IMR-90 (cell line): ENCODE measurements around the gene ST6GALNAC4. TPM values are rescaled to one million over a fixed set of nuclear protein-coding genes. Genes with fewer than 3 reads are reported as not detected.

Experiments used
- ATAC-seq: fragments of 200-7000 bp; cut with Tn5 transposase; 2 replicates; pipeline ENCODE4 v1.9.1; 2020; ENCODE audit warnings: low read depth, mild to moderate bottlenecking, moderate library complexity
- BruUV-seq: library from RNA; stranded (reverse); fragments of 400-500 nt; replicated peaks from 2 replicates; lab custom pipeline; 2021; lab: Mats Ljungman, UMichigan
- CTCF ChIA-PET: fragments of 300-600 bp; formaldehyde crosslinking; extraction: SDS; loops from one replicate; lab custom pipeline; 2021; ENCODE audit warnings: antibody characterized with exemption; lab: Yijun Ruan, JAX
- POLR2A ChIA-PET: fragments of 300-600 bp; sonication (Branson Sonifier 250); formaldehyde crosslinking; loops from one replicate; lab custom pipeline; 2022; ENCODE audit warnings: antibody characterized with exemption; ENCODE audit not compliant: unreplicated experiment; lab: Charles Lee
- DNase-seq: peaks from one replicate; pipeline ENCODE4 v3.0.0; 2013
- H2AFZ ChIP-seq: replicated peaks from 2 replicates; pipeline ENCODE3; 2013; ENCODE audit warnings: low read length, mild to moderate bottlenecking; ENCODE audit not compliant: poor library complexity
- H2AK5ac ChIP-seq: 2 replicates; pipeline ENCODE4 v1.6.1; 2013; ENCODE audit warnings: low read depth, low read length, inconsistent platforms
- H2AK9ac ChIP-seq: replicated peaks from 2 replicates; pipeline ENCODE3; 2013; ENCODE audit warnings: mild to moderate bottlenecking, low read depth, low read length, moderate library complexity; ENCODE audit not compliant: poor library complexity
- H2BK120ac ChIP-seq: 2 replicates; pipeline ENCODE4 v1.6.1; 2013; ENCODE audit warnings: low read depth, low read length, inconsistent platforms
- H2BK15ac ChIP-seq: 3 replicates; pipeline ENCODE4 v1.6.1; 2013; ENCODE audit warnings: low read depth, low read length, inconsistent platforms
- H2BK20ac ChIP-seq: 2 replicates; pipeline ENCODE4 v1.6.1; 2013; ENCODE audit warnings: low read depth, mild to moderate bottlenecking, inconsistent platforms, low read length, moderate library complexity
- H2BK5ac ChIP-seq: 2 replicates; pipeline ENCODE4 v1.6.1; 2013; ENCODE audit warnings: mild to moderate bottlenecking, low read depth, low read length, inconsistent platforms; ENCODE audit not compliant: poor library complexity, severe bottlenecking
- H3K14ac ChIP-seq: replicated peaks from 2 replicates; pipeline ENCODE4 v1.6.1; 2013; ENCODE audit warnings: low read depth, low read length, inconsistent platforms
- H3K18ac ChIP-seq: 2 replicates; pipeline ENCODE4 v1.6.1; 2013; ENCODE audit warnings: low read depth, low read length, control low read depth
- H3K23ac ChIP-seq: 2 replicates; pipeline ENCODE4 v1.6.1; 2013; ENCODE audit warnings: low read depth, low read length, inconsistent platforms
- H3K27ac ChIP-seq: 2 replicates; pipeline ENCODE4 v1.5.1; 2013; ENCODE audit warnings: mild to moderate bottlenecking, control low read depth, low read length; ENCODE audit not compliant: insufficient read depth
- H3K27me3 ChIP-seq: 2 replicates; pipeline ENCODE4 v1.6.1; 2013; ENCODE audit warnings: low read length; ENCODE audit not compliant: control insufficient read depth, insufficient read depth
- H3K36me3 ChIP-seq: 2 replicates; pipeline ENCODE4 v1.6.1; 2013; ENCODE audit warnings: low read length, mixed read lengths; ENCODE audit not compliant: control insufficient read depth, insufficient read depth
- H3K4ac ChIP-seq: 2 replicates; pipeline ENCODE4 v1.6.1; 2013; ENCODE audit warnings: low read depth, low read length, inconsistent platforms
- H3K4me1 ChIP-seq: 2 replicates; pipeline ENCODE4 v1.6.1; 2013; ENCODE audit warnings: low read length, mixed read lengths; ENCODE audit not compliant: control insufficient read depth, insufficient read depth
- H3K4me2 ChIP-seq: 2 replicates; pipeline ENCODE4 v1.6.1; 2013; ENCODE audit warnings: low read depth, mild to moderate bottlenecking, control low read depth, low read length, moderate library complexity
- H3K4me3 ChIP-seq: 2 replicates; pipeline ENCODE4 v1.5.1; 2013; ENCODE audit warnings: low read depth, mild to moderate bottlenecking, control low read depth, low read length, moderate library complexity; ENCODE audit not compliant: insufficient read depth
- H3K56ac ChIP-seq: 2 replicates; pipeline ENCODE4 v1.6.1; 2013; ENCODE audit warnings: low read length, inconsistent platforms; ENCODE audit not compliant: insufficient read depth; ENCODE audit errors: extremely low read depth
- H3K79me1 ChIP-seq, 2 experiments: 2 replicates each; pipeline ENCODE4 v1.6.1; 2013; ENCODE audit warnings: low read length in 2 of 2, inconsistent platforms in 1 of 2, low read depth in 1 of 2
- H3K9ac ChIP-seq: 2 replicates; pipeline ENCODE4 v1.6.1; 2013; ENCODE audit warnings: low read depth, low read length, control low read depth
- H3K9me1 ChIP-seq: 2 replicates; pipeline ENCODE4 v1.6.1; 2013; ENCODE audit warnings: low read length, inconsistent platforms; ENCODE audit not compliant: insufficient read depth
- H3K9me3 ChIP-seq: 2 replicates; pipeline ENCODE4 v1.6.1; 2013; ENCODE audit warnings: low read length; ENCODE audit not compliant: control insufficient read depth, insufficient read depth
- H4K20me1 ChIP-seq: 2 replicates; pipeline ENCODE4 v1.6.1; 2013; ENCODE audit warnings: low read length, inconsistent platforms; ENCODE audit not compliant: insufficient read depth
- H4K5ac ChIP-seq: 2 replicates; pipeline ENCODE4 v1.6.1; 2013; ENCODE audit warnings: mild to moderate bottlenecking, low read depth, low read length, control low read depth
- H4K8ac ChIP-seq, 2 experiments: 2 replicates each; pipeline ENCODE4 v1.6.1; 2013; ENCODE audit warnings: low read depth in 2 of 2, low read length in 2 of 2, control low read depth in 1 of 2, inconsistent platforms in 1 of 2
- H4K91ac ChIP-seq: 2 replicates; pipeline ENCODE4 v1.6.1; 2013; ENCODE audit warnings: low read depth, low read length, inconsistent platforms; ENCODE audit not compliant: insufficient read depth
- MAZ ChIP-seq: IDR thresholded peaks from 2 replicates; pipeline ENCODE4 v1.6.1; 2012; ENCODE audit warnings: low read depth, mild to moderate bottlenecking, low read length, improper control_type of control experiment, moderate library complexity, borderline replicate concordance
- WGBS, 2 experiments: methylation state at CpG; one replicate each; pipeline versions ENCODE4 v1.1.5 to v1.1.7; 2013; ENCODE audit warnings: missing lambda C conversion rate in 2 of 2; ENCODE audit not compliant: insufficient read length in 1 of 2; ENCODE audit errors: extremely low coverage in 2 of 2; 5-methylcytosine and 5-hydroxymethylcytosine counted together
- dilution Hi-C: fragments of 300-500 bp; cut with HindIII; formaldehyde crosslinking; loops from one replicate; pipeline ENCODE4 v1.14.3; 2018; ENCODE audit warnings: low sequenced_read_pairs; ENCODE audit not compliant: unreplicated experiment
- in situ Hi-C: fragments of 300-500 bp; cut with MboI; formaldehyde crosslinking; loops from 3 replicates; pipeline ENCODE4 v1.14.3; 2019; ENCODE audit warnings: low sequenced_read_pairs, inconsistent platforms, mixed read lengths
- intact Hi-C: fragments of 100-400 bp; cut with micrococcal nuclease; formaldehyde crosslinking; loops from 2 replicates; pipeline ENCODE4 v1.10.0; 2022
- polyA plus RNA-seq, 3 experiments: library from polyadenylated mRNA; depleted of rRNA; stranded (reverse); fragments of >200 nt; gene quantifications; 2 replicates each; pipeline ENCODE4 v1.2.3, GENCODE V29; 2012; ENCODE audit warnings: low replicate concordance in 1 of 3
- total RNA-seq: library from RNA; depleted of rRNA; stranded (reverse); fragments of >200 nt; gene quantifications from 2 replicates; pipeline ENCODE4 v1.2.3, GENCODE V29; 2012
- TF ChIP-seq, protein P1 (sequence below): fragments of 150-350 bp; IDR thresholded peaks from 2 replicates; pipeline ENCODE4 v1.6.1; 2017; ENCODE audit warnings: mild to moderate bottlenecking, antibody characterized with exemption, low read length, low read depth

Gene ST6GALNAC4
- total and polyA plus RNA-seq, 2 of the 4 experiments (the other 2 are of a cell fraction) = 12.5 to 32.9 TPM

DNA sequence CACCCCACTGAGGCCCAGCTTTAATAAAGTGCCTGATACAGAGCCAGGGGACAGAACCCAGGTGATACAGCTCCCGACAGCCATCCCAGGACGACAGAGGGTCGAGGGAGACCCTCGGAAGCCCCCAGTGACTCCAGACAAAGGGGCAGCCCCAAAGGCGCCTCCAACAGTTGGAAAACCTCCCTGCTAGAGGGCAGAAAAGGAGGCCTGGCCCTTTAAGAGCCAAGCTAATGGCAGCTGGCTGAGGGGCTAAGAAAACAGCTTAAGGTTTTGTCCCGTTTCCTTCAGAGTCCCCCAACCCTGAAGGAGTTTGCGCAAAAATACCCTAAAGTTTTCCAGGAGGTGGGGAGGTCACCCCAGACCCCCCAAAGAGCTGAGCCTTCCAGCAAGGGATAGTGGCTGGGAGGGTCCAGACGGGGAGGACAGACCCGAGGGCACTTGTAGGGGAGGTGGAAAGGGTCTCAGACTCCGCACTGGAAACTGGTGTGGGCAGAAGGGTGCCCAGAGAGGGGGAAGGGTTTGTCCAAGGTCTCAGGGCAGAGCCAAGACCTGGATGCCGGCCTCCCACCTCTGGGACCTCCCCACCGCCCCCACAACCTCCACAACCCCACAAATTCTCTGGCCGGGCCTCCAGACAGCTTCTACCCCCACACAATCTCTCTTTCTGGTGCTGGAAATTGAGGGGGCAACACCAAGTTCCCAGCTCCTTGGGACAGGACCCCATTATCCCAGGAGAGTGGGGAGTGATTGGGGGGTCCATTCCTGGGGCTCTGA, 31.1 kb downstream of the ST6GALNAC4 start:
- Histone ChIP-seq H3K56ac (no peak overlapping the region), H4K5ac (no peak overlapping the region), H4K91ac (no peak overlapping the region), H2BK20ac (no peak overlapping the region), H2AK9ac (no peak overlapping the region), H3K79me1 (peaks cover 0 to 23% of the 10 kb centered on the region in 2 experiments; a peak in 3 of 4 replicates), H2AK5ac (no peak overlapping the region), H4K20me1 (peaks cover 13% of the 10 kb centered on the region; the same call in 1 of the 2 replicates), H3K27me3 (no peaks in the 10 kb centered on the region), H3K9me1 (peaks cover 9% of the 10 kb centered on the region), H3K14ac (no peak overlapping the region), H3K9ac (no peak overlapping the region), H3K36me3 (peaks cover 50% of the 10 kb centered on the region), H3K9me3 (no peaks in the 10 kb centered on the region), H3K4me1 (peaks cover 4% of the 10 kb centered on the region), H2BK15ac (no peak overlapping the region), H2AFZ (no peak overlapping the region), H3K27ac (no peak overlapping the region), H2BK5ac (no peak overlapping the region), H3K23ac (no peak overlapping the region), H3K4me2 (no peak overlapping the region), H2BK120ac (no peak overlapping the region), H3K4ac (no peak overlapping the region), H3K4me3 (no peak overlapping the region), H3K18ac (no peak overlapping the region), H4K8ac (no peak overlapping the region)
- TF ChIP-seq, protein P1, sequence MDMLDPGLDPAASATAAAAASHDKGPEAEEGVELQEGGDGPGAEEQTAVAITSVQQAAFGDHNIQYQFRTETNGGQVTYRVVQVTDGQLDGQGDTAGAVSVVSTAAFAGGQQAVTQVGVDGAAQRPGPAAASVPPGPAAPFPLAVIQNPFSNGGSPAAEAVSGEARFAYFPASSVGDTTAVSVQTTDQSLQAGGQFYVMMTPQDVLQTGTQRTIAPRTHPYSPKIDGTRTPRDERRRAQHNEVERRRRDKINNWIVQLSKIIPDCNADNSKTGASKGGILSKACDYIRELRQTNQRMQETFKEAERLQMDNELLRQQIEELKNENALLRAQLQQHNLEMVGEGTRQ = no peak
- TF ChIP-seq MAZ = no peak
- no TSS peak for BruUV-seq
- in situ Hi-C loops (no loop called here), dilution Hi-C loops (no loop called here), intact Hi-C loops (no loop called here)
- WGBS, 2 experiments = 78% methylated on average over 4 of the region's 13 CpGs; no CpG with 5 or more reads in 1 of the 2 experiments
- ChIA-PET CTCF (no interaction called here), POLR2A (no interaction called here)
- DNase-seq (no peak), ATAC-seq (no peak)
